H9 (cell line): ENCODE results near the gene C1orf21. TPM values are rescaled to one million over a fixed set of nuclear protein-coding genes. Genes with fewer than 3 reads are reported as not detected.

ENCODE experiments used
- DNase-seq: peaks from one replicate; pipeline ENCODE4 v3.0.0-alpha.2; 2017
- H2AFZ ChIP-seq: one replicate; pipeline ENCODE4 v1.6.1; 2013; ENCODE audit warnings: mild to moderate bottlenecking, low read length, control low read depth, moderate library complexity
- H2AK5ac ChIP-seq: 2 replicates; pipeline ENCODE4 v1.6.1; 2013; ENCODE audit warnings: low read length, control low read depth, mixed read lengths; ENCODE audit not compliant: insufficient read length
- H2BK120ac ChIP-seq: one replicate; pipeline ENCODE4 v1.6.1; 2013; ENCODE audit warnings: low read depth, mild to moderate bottlenecking, low read length, control low read depth, inconsistent platforms; ENCODE audit not compliant: poor library complexity, severe bottlenecking
- H2BK12ac ChIP-seq: 2 replicates; pipeline ENCODE4 v1.6.1; 2013; ENCODE audit warnings: low read length, control low read depth, mixed read lengths, low read depth; ENCODE audit not compliant: insufficient read length
- H2BK15ac ChIP-seq: 2 replicates; pipeline ENCODE4 v1.6.1; 2013; ENCODE audit warnings: low read depth, low read length, control low read depth
- H2BK20ac ChIP-seq: one replicate; pipeline ENCODE4 v1.6.1; 2013; ENCODE audit warnings: low read depth, mild to moderate bottlenecking, low read length, control low read depth, inconsistent platforms; ENCODE audit not compliant: poor library complexity, severe bottlenecking
- H2BK5ac ChIP-seq: 2 replicates; pipeline ENCODE4 v1.6.1; 2013; ENCODE audit warnings: low read length, control low read depth, mixed read lengths; ENCODE audit not compliant: insufficient read length
- H3K14ac ChIP-seq: 2 replicates; pipeline ENCODE4 v1.6.1; 2013; ENCODE audit warnings: low read length, control low read depth; ENCODE audit not compliant: insufficient read depth
- H3K18ac ChIP-seq: 2 replicates; pipeline ENCODE4 v1.6.1; 2013; ENCODE audit warnings: low read depth, mild to moderate bottlenecking, mixed read lengths, low read length, control low read depth; ENCODE audit not compliant: insufficient read length
- H3K23ac ChIP-seq: 2 replicates; pipeline ENCODE4 v1.6.1; 2013; ENCODE audit warnings: low read length, control low read depth, mixed read lengths, low read depth; ENCODE audit not compliant: insufficient read length
- H3K23me2 ChIP-seq: 2 replicates; pipeline ENCODE4 v1.6.1; 2013; ENCODE audit warnings: low read depth, mild to moderate bottlenecking, mixed read lengths, low read length, control low read depth; ENCODE audit not compliant: insufficient read length, poor library complexity, severe bottlenecking
- H3K27ac ChIP-seq: 2 replicates; pipeline ENCODE4 v1.5.1; 2013; ENCODE audit warnings: low read length, control low read depth, mixed read lengths, low read depth; ENCODE audit not compliant: insufficient read length
- H3K27me3 ChIP-seq: 2 replicates; pipeline ENCODE4 v1.6.1; 2013; ENCODE audit warnings: low read length, control low read depth, inconsistent platforms; ENCODE audit not compliant: insufficient read depth
- H3K4ac ChIP-seq: 2 replicates; pipeline ENCODE4 v1.6.1; 2013; ENCODE audit warnings: low read depth, mild to moderate bottlenecking, control low read depth, inconsistent platforms, low read length, moderate library complexity
- H3K4me1 ChIP-seq: 2 replicates; pipeline ENCODE4 v1.6.1; 2013; ENCODE audit warnings: low read length, control low read depth, inconsistent platforms; ENCODE audit not compliant: insufficient read depth
- H3K4me2 ChIP-seq: 2 replicates; pipeline ENCODE4 v1.6.1; 2013; ENCODE audit warnings: low read length, control low read depth, mixed read lengths; ENCODE audit not compliant: insufficient read length, insufficient read depth
- H3K56ac ChIP-seq: 2 replicates; pipeline ENCODE4 v1.6.1; 2013; ENCODE audit warnings: low read depth, mild to moderate bottlenecking, mixed read lengths, low read length, control low read depth; ENCODE audit not compliant: insufficient read length
- H3K79me1 ChIP-seq: 2 replicates; pipeline ENCODE4 v1.6.1; 2013; ENCODE audit warnings: low read depth, mild to moderate bottlenecking, moderate library complexity, low read length, control low read depth, inconsistent platforms; ENCODE audit not compliant: insufficient read depth, poor library complexity, severe bottlenecking
- H3K79me2 ChIP-seq: 2 replicates; pipeline ENCODE4 v1.6.1; 2013; ENCODE audit warnings: low read length, control low read depth, inconsistent platforms; ENCODE audit not compliant: insufficient read depth
- H3K9ac ChIP-seq: 2 replicates; pipeline ENCODE4 v1.6.1; 2013; ENCODE audit warnings: low read length, control low read depth, mixed read lengths; ENCODE audit not compliant: insufficient read length; ENCODE audit errors: extremely low read depth
- H3K9me3 ChIP-seq: one replicate; pipeline ENCODE4 v1.6.1; 2013; ENCODE audit warnings: low read depth, low read length, inconsistent platforms; ENCODE audit not compliant: control insufficient read depth
- H3T11ph ChIP-seq: one replicate; pipeline ENCODE4 v1.6.1; 2013; ENCODE audit warnings: mild to moderate bottlenecking, low read length, control low read depth, inconsistent platforms
- H4K20me1 ChIP-seq: one replicate; pipeline ENCODE4 v1.6.1; 2013; ENCODE audit not compliant: control insufficient read depth, insufficient read length, insufficient read depth
- H4K5ac ChIP-seq: 2 replicates; pipeline ENCODE4 v1.6.1; 2013; ENCODE audit warnings: low read depth, mild to moderate bottlenecking, mixed read lengths, low read length, control low read depth; ENCODE audit not compliant: insufficient read length
- H4K8ac ChIP-seq: replicated peaks from 2 replicates; pipeline ENCODE4 v1.6.1; 2013; ENCODE audit warnings: low read length, control low read depth, mixed read lengths, low read depth; ENCODE audit not compliant: insufficient read length
- H4K91ac ChIP-seq: 2 replicates; pipeline ENCODE4 v1.6.1; 2013; ENCODE audit warnings: low read depth, mild to moderate bottlenecking, moderate library complexity, mixed read lengths, low read length, control low read depth; ENCODE audit not compliant: insufficient read length
- H3K27ac Mint-ChIP-seq, 3 experiments: 2 replicates in 2 of 3; 3 replicates in 1 of 3; pipeline ENCODE4 v1.8.0; 2020 to 2021; ENCODE audit warnings: mixed read lengths in 3 of 3, mild to moderate bottlenecking in 1 of 3, moderate library complexity in 1 of 3
- H3K27me3 Mint-ChIP-seq: 2 replicates; pipeline ENCODE4 v1.8.0; 2021; ENCODE audit warnings: low read depth, mild to moderate bottlenecking, moderate library complexity, mixed read lengths
- H3K36me3 Mint-ChIP-seq, 3 experiments: 2 replicates in 2 of 3; 3 replicates in 1 of 3; pipeline ENCODE4 v1.8.0; 2020 to 2021; ENCODE audit warnings: low read depth in 3 of 3, mixed read lengths in 3 of 3; ENCODE audit not compliant: insufficient read depth in 1 of 3
- H3K4me1 Mint-ChIP-seq, 2 experiments: 2 replicates each; pipeline ENCODE4 v1.8.0; 2020; ENCODE audit warnings: mixed read lengths in 2 of 2
- H3K4me3 Mint-ChIP-seq, 2 experiments: 2 replicates in 1 of 2; 3 replicates in 1 of 2; pipeline ENCODE4 v1.8.0; 2020 to 2021; ENCODE audit warnings: mild to moderate bottlenecking in 2 of 2, mixed read lengths in 2 of 2, moderate library complexity in 1 of 2
- H3K9me3 Mint-ChIP-seq, 2 experiments: 2 replicates in 1 of 2; 3 replicates in 1 of 2; pipeline ENCODE4 v1.8.0; 2020; ENCODE audit warnings: mild to moderate bottlenecking in 2 of 2, mixed read lengths in 2 of 2, moderate library complexity in 1 of 2
- WGBS: extraction: QIAGEN DNeasy Blood & Tissue Kit; methylation state at CpG from one replicate; pipeline ENCODE4 v1.1.7; 2013; ENCODE audit warnings: missing lambda C conversion rate, low lambda C conversion rate, mixed read lengths; ENCODE audit not compliant: insufficient read length; ENCODE audit errors: extremely low coverage; 5-methylcytosine and 5-hydroxymethylcytosine counted together
- total RNA-seq: library from RNA; stranded (reverse); gene quantifications from 2 replicates; pipeline ENCODE4 v1.2.1, GENCODE V29; 2021
- TF ChIP-seq, protein P1 (sequence below): fragments of 200-600 bp; sonication (generic); conservative IDR thresholded peaks from 3 replicates; pipeline ENCODE4 v1.8.0; 2021; ENCODE audit warnings: antibody characterized with exemption, mild to moderate bottlenecking

C1orf21 gene
- total RNA-seq, 1 experiment from 2014 or later, result 36.0 TPM

DNA sequence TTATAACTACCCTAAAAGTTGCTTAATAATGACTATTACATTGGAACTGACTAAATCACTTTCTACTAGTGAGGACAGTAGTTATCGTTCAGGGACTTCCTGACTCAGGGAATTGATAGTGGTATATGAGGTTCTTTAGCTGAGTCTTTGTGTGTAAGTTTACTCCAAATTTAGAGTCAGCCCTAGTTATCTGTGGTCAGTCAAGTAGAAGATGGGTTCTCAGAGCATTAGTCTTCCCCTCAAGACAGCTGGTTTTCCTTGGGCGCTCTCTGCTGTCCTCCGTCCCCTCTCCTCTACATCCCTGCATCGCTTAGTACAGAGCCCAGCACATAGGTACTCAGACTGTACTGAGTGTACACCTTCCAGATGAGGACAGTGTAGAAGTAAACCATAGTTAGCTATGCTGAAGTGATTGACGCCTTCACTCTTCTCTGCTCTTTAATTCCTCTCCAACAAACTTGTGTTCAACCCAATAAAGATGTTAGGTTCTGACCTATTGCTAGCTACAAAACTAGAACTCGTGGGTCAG is 116.5 kb downstream of the C1orf21 start:
- Histone ChIP-seq H3K4me1 (peaks cover 4% of the 10 kb centered on the region; the same call in 1 of the 2 replicates), H4K20me1 (no peaks in the 10 kb centered on the region), H3K18ac (no peak overlapping the region), H3K27ac (no peak overlapping the region), H2BK15ac (no peak overlapping the region), H3K27me3 (no peaks in the 10 kb centered on the region), H3K9ac (no peak overlapping the region), H3K4ac (no peak overlapping the region), H4K8ac (no peak overlapping the region), H3K23ac (no peak overlapping the region), H2BK5ac (no peak overlapping the region), H3K79me2 (no peaks in the 10 kb centered on the region; the same call in 1 of the 2 replicates), H2AFZ (no peak overlapping the region), H3K56ac (no peak overlapping the region), H2BK12ac (no peak overlapping the region), H3K79me1 (no peaks in the 10 kb centered on the region), H4K5ac (no peak overlapping the region), H2BK20ac (no peak overlapping the region), H2BK120ac (no peak overlapping the region), H3K4me2 (no peak overlapping the region), H3K9me3 (no peaks in the 10 kb centered on the region), H2AK5ac (no peak overlapping the region), H3K14ac (0 out of 2 replicates have a peak overlapping the region, but pooled peaks have one; percentile 31), H4K91ac (no peak overlapping the region), H3K23me2 (no peaks in the 10 kb centered on the region), H3T11ph (no peak overlapping the region)
- no CpG with 5 or more reads among the region's 6 CpGs for WGBS
- H3K4me3 Mint-ChIP-seq, result no peak overlapping the region
- H3K9me3 Mint-ChIP-seq, result no peaks in the 10 kb centered on the region
- H3K27ac Mint-ChIP-seq, result peak overlapping the region in 2 of 3 experiments; percentile 33 to 56; a peak in 1 of 7 replicates
- no peak for DNase-seq
- H3K36me3 Mint-ChIP-seq, result peaks cover 0 to 16% (median 1%) of the 10 kb centered on the region in 3 experiments; a peak in 2 of 7 replicates
- no peaks in the 10 kb centered on the region for H3K27me3 Mint-ChIP-seq
- H3K4me1 Mint-ChIP-seq, result peaks cover 22 to 32% of the 10 kb centered on the region in 2 experiments
- TF ChIP-seq, protein P1, sequence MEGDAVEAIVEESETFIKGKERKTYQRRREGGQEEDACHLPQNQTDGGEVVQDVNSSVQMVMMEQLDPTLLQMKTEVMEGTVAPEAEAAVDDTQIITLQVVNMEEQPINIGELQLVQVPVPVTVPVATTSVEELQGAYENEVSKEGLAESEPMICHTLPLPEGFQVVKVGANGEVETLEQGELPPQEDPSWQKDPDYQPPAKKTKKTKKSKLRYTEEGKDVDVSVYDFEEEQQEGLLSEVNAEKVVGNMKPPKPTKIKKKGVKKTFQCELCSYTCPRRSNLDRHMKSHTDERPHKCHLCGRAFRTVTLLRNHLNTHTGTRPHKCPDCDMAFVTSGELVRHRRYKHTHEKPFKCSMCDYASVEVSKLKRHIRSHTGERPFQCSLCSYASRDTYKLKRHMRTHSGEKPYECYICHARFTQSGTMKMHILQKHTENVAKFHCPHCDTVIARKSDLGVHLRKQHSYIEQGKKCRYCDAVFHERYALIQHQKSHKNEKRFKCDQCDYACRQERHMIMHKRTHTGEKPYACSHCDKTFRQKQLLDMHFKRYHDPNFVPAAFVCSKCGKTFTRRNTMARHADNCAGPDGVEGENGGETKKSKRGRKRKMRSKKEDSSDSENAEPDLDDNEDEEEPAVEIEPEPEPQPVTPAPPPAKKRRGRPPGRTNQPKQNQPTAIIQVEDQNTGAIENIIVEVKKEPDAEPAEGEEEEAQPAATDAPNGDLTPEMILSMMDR, result no peak
